ENCODE measurements around the gene COL24A1.

The COL24A1 gene

DNA sequence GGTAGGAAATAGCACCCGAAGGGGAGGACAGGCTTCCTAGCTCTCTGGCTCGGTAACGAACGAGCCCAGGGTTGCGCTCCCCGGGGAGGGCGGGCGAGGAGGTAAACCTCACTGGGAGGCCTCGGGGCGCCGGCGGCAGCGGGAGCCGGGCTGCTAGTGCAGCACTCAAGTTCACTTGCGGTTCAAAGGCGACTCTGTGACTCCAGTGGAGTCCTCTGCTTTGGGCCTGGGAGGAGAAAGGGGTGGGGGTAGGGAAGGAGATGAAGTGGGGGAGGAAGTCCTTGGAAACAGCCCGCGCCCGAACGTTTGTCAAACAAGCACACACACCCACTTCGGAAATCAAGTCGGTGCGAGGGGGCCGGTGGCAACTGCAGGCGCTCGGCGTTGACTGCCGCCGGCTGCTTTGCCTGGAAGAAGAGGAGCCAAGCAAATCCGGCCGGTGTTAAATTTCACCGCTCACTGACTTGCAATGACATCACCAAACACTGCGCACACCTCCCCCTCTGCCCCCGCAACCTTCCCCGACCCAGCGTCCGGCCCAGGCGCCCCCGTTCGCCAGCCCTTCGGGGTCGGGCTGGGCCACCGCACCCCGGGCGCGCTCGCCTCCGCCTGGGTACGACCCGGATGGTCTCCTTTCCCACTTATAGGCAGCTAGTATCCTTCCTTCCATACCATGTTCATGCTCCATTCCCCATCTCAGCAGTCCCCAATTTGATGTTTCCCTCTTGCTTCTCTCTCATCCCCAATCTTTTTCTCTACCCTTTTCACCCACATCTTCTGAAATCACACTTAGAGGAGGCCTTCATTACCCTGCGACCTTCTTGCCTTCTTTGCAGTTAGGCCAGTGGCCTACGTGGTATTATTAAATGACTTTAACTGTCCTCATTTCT lies at the start of gene COL24A1:
Gene COL24A1, minus strand, starts transcription at position 207 of the 890 bp plus-strand sequence. CDS start 376 bp downstream, outside the sequence.
- DNase-seq, result peak; percentile 44

DNA sequence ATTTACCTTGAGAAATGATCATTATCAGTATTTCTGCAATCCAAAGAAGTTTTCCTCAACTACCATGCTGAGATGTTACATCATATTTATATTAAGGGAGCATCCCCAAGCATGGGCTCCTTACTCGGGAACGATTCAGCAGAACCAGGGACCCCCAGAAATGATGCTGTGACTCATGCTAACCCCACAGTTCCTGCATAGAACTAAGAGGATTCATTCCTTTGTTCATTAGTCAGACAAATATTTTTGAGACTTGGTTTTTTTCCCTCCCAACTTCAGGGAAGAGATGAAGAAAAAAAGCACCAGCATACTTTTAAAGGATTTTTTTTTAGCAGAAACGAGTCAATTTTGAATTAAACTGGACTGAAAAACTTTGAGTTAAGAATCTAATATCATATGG lies 49.2 kb upstream of the COL24A1 start:
- DNase-seq, result no peak

DNA sequence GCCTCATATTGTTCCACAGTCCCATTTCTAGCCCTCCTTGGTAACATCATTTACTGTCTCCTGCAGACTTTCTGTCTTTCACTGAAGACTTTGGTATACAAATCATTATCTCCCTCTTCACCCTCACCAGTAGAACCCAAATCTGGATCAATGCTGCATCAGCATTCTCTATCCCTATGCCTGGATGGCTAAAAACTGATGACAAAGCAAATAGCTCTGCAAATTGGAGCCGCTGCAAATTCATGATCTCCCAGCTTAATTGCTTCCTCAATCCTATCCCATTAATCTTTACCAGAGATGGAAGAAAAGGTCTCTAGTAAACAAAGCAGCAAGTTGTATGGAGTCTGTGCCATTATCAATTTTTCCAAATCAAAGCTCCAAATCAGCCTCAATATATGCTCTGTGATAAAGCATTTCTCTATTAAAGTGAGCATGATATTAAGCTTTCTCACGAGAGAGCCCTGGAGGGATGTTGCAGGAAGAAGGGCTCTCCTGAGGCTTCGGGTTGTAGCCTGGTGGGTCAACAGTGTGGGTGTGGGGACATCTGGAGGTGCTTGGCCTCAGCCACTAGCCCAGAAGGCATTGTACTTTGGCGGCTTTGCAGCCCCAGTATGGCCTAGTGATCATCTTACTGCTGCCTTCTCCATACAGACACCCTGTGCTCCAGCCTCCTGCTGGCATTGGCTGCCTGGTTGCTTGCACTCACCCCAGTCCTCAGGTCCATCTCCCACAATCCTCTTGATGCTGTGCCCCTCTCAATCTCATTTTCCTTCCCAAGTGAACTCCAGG lies 46.2 kb upstream of the COL24A1 start:
- DNase-seq, result no peak

DNA sequence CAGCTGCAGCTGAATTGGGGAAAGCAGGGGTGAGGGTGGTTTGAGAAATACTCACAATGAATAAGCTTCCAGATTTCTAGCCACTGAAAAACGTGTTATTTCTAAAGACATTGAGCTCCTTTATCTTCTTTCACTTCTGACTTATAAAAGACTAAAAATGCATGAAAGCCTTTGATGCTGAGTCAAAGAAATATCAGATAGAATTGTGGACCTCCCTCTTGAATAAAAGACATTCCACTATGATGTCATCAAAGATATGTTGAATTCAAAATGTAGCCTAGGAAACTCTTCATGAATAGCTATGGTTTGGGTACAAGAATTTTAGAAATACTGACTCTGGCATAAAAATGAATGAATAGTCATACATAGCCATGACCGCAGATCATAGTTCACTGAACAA lies 44.7 kb upstream of the COL24A1 start:
- DNase-seq, result no peak

DNA sequence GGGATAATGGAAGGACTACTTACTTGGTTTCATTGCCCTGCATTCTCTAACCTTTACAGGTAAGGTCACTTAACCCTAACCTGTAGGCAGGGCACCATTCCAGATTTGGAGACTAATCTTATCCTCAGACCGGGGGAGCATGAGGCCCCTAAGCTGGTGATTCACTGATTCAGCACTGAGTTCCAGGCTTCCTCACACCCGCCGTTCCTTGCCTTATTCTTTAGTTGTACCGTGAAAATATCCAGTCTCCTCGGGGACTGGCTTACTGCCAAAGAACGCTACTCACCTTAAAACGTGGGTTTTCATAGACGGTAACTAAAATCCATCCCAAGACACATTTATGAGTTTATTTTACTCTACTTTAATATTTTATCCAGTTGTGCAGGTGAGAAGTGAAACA lies 44.3 kb upstream of the COL24A1 start:
- DNase-seq, result no peak

DNA sequence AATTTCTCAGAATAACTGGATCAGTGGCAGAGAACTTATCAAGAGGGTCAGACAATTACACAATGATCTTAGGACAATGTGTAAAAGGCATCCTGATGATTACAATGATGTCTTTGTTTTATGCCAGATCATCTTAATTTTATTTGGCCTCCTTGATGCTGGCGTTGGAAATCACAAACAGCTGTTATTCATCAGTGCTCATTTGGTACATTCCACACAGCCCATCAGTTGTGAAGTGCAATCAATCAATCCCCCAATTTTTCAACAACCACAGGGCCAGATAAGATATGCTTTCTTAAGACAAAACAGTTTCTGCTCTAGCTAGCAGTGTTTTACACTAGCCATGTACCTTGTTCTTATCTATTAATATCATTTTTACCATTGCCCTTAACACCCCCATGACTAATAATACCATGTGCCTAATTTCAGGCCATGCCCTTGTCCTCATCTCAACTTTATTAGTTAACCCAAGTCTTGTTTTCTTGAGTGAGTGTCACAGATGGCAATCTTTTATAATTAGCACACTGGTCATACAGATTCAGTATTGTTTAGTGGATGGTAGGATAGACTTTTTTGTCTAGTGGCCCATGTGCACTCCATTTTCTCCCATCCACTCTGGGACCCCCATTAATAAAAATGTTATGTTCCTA lies 40.8 kb upstream of the COL24A1 start:
- DNase-seq, result no peak

DNA sequence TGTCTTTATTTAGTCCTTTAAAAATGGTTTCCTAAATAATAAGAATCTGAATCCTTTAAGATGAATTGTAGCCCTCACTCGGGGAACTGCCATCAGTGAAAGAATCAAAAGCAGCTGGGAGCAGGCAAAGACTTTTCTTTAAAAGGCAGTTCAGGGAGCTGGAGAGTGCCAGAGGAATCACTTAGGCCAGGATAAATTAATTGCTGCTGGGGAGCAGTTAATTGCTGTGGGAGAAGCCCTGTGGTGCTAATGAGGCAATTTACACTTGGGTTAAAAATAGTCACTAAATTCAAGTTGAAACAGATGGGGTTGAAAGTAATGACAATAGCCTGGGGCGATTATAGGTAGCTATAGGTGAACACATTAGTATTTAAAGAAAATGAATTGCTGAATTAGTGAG lies 38.7 kb upstream of the COL24A1 start:
- no peak for DNase-seq

DNA sequence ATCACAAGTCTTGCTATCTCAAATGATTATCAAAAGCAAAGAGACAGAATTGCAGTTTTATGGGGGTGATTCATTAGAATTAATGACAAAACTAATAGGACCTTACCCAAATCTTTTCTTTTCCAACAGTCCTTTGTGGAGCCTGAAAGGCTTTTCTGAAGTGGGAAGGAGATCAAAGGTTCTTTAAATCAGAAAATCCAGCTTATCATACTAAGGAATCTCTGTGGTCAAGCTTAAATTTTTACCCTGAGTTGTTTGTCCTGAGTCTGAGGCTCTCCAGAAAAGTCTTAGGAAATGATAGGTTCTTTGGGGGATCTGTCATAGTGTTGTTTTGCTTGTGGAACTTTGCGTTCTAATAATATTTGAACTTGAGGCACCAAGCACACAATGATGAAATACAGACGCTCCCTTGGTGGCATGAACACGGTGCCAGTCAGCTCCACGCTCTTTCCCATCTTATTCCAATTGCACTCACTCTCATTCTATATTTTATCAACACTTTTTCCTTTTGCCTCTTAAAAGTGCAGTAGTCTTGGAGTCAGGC lies 38.0 kb upstream of the COL24A1 start:
- no peak for DNase-seq

DNA sequence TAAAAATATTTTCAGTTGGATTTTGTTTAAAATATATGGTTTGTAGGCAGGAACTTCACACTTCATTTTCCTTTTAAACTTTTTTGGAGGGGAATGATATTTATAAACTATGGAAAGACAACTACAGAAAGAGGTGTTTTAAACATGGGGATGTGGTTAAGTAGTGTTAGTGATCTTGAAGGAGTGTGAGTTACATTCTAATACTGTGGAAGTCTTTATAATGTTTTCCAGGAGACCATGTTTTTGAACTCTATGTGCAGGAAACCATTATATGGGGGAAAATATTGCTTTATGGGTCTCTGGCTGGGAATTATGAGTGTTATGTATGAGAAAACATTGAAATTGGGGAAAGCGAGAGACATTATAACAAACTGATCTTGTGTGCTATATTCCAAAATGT lies 35.8 kb upstream of the COL24A1 start:
- DNase-seq, result no peak

DNA sequence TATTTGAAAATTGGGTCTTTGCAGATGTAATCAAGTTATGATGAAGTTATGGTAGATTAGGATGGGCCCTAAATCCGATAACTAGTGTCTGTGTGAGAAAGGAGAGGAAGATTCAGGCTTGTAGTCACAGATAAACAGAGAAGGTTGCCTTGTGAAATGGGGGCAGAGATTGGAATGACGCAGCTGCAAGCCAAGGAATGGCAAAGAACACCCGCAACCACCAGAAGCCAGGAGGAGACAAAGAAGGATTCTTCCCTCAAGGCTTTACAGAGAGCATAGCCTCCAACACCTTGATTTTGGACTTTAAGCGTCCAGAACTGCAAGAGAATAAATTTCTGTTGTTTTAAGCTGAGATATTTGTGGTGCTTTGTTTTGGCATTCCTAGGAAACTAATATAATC lies 35.4 kb upstream of the COL24A1 start:
- no peak for DNase-seq

DNA sequence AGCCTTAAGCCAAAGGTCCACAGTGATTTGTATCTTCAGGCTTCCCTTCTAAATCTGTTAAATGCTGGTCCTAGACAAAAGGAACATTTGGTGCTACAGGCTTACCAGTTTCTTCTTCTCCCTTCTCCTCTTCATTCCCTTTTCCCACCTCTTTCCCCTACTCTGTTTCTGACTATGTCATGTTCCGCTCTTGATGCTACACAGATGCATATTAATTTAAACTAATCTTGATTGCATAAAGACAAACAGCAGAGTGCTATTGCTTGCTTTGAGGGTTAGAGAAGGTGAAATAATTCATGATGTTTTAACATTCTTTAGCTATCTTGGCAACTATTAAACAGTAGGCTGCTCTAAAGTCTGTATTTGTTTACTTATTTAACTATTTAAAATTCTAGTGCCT lies 34.3 kb upstream of the COL24A1 start:
- DNase-seq, result no peak

DNA sequence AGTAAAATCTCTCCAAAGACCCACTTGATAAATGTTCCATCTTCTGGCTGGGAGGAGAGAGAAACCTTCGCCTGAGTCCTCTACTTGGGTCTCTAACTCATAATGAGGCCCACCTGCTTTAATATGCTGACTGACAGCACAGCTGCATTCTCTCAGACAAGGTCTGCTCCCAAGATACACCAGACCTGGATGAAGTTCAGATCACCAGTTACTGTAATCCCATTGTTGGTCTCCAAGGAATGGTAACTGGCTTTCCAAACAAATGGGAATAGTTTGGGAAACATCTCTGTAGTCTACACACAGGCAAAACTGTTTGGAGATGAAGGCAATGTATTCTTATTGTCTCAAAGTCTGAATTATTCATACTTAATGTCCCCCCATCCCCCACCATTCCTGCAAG lies 27.9 kb upstream of the COL24A1 start:
- DNase-seq, result no peak

DNA sequence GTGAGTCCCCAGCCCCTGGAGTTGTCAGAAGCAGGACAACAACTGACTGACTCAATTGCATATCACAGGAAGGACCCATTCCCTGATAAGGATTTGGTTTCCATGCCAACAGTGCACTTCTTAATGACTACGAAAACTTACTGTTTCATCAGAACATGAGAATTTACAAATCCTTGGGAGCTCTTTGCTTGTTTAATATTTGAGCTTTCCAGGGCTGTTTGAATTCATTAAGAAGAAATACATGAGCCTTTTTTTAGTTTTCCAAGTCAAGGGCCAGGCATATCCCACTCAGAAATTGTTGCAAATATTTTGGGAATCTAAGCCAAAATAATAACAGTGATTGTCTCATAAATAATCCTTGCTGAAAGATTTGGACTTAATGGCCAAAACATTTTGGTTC lies 27.2 kb upstream of the COL24A1 start:
- peak; percentile 21 for DNase-seq

DNA sequence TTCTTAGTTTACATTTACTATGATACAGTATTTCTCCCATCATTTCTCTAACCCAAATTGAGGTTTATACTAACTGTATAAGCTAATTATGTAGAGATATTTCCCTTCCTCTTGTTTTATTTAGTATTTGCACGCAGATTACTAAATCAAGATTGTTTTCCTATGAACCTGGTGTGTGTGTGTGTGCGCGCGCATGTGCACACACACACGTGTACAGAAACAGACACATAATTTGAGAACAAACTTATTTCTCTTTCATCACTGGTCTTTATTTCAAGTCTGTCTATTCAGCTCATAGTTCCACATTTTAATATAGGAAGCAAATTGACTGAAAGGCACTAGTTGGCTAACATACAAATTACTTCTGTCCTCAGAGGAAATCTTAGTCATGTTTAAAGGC lies 19.7 kb upstream of the COL24A1 start:
- DNase-seq, result no peak

DNA sequence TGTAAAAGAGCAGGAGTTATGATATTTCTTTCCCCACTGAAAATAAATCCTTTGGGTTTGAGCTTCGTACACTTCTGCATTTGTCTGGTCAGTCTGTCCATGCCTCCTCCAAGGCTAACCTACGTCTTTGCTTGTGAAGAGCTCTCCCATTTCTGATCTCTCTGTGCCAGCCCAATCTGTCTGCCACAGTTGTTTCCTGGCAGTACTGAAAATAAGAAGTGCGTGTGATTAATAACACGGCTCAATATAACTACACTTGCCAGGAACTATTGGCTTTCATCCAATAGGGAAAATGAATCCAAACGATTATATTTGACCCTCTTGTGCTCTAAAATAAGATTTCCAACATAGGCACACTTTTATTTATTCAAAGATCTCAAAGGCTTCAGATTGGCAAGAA lies 19.2 kb upstream of the COL24A1 start:
- peak; percentile 23 for DNase-seq

DNA sequence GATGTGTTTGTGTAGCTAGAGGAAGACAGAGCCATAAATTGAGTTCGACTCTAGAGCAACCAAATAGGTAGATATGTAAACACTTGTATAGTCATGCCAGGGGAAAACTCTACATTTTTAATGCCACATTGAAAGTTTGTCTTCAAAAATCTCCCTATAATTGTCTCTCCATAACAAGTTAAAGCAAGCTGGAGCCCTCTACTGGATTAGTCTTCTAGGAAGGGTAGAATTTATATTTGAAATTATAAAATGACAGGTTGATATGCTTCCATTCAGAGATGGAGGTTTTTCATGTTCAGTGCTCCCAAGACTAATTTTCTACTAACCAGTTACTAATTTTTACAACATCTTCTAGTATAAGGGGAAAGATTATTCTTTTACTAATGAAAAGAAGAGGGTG lies 13.1 kb upstream of the COL24A1 start:
- DNase-seq, result peak; percentile 16

DNA sequence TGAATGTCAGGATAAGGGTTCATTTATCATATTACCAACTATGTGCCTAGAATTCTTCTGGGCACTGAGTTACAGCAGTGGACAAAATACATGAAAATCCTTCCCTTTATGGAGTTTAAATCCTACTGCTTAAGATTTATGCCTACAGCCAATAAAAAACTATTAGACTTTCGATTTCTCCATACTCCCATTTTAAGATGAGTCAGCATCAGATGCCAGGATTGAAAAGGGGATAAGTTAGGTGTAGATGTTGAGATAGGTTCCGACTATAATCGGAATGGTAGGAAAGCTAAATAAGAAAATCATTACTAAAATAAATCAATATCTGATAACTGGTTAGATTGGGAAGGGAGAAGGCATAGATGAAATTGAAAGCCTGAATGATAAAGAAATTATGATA lies 3.2 kb upstream of the COL24A1 start:
- no peak for DNase-seq

DNA sequence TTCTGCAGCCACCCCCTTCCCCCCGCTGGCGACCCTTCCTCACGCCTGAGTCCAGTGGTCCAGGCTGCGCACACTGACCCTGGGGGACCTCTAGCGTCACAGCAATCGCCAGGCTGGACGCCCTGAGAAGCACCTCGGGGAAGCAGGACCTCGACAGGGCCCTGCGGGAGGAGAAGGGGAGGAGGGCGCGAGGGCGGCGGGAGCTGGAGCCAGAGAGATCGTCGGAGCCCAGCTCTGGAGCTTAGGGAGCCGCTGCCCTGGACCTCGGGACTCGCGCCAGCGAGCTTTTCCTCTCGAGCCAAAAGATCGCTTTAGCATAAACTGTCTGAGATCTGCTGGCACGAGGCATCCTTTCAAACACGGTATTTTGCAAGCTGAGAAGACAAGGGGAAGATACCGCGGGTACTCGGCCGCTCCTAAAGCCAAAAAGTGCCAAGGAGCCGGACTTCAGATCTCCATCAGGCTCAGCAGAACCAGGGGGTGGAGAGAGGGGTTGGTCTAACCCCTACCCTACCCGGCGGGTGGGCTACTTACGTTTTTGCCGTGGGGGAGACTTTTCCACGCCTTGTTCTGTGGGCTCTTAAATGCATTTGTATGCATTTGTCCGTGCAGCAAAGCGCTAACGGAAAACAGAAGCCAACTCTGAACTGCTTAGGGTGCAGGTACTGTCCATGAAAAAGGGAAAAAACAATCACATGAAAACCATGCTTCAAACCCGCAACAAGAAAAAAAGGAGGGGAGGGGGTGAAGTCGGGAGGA lies 586 bp downstream of the COL24A1 start:
- peak; percentile 26 for DNase-seq

DNA sequence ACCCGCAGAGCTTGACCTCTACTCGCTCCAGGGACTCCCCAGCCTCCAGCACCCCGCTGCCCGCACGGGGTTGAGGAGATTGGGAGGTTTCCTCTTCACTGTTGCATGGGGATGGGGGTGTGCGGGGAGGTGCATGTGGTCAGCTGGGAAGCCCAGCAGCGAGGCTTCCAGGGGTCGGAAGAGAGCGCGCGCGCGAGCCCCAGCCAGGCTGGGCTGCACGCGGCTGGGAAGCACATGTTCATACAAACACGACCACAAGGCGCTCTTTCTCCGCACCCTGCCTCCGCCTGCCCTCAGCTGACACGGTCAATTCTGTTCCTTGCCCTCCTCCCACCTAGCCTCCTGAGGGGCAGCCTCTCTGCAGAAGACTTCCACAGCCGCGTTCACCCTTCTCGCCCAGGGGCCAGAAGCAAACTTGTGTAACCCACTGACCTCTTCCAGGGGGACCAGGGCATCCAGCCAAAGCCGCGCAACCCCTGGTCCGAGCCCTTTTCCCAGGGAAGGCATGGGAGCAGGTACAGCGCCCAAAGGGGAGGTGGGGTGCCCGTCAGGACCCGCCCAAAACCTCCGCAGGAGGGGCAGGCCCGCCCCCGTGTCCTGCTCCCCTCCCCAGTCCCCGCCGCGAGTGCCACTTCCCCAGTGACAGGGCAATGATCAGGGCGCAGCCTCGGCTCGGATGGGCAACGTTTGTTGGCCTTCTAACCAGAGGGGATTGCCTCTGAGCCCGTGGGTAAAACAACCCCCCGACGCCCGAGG lies 1.3 kb downstream of the COL24A1 start:
- peak; percentile 39 for DNase-seq

DNA sequence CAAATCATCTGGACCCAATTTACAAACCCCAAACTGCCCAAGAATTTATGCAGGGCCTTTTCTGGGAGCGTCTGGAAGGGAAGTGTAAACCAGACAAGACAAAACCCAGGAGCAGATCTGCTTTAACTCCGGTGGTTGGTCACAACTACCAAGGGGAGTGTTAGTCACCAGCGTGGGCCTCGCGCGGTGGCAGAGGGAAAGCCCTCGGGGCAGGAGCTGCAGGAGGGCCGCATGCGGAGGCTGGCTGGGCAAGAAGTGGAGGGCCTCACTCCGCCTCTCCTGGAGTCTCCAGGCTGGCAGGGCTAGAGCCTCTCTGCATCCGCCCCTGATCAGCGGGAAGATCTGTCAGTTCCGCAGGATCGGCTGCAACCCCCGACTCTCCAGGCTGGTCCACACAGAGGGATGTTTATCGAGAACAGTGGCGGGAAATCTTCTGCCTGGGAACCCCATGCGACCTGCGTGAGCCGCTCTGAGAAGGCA lies 2.0 kb downstream of the COL24A1 start:
- no peak for DNase-seq

DNA sequence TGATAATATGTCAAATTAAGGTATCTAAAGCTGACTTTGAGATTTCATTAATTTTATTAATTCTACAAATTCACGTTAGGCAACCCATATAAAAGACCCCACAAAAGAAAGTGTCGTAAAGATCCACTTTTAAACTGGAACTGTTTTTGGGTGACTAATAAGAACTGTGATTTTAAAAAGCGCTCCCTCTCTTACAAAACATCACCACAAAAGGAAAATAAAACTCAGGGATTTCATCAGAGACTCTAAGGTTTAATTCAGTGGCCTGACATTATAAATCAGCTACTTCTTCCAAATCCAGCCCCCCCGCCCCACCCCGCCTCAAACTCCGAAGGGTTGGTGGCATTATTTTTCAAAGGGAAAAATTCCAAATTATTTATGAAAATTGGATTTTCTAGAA lies 2.7 kb downstream of the COL24A1 start:
- DNase-seq, result no peak

DNA sequence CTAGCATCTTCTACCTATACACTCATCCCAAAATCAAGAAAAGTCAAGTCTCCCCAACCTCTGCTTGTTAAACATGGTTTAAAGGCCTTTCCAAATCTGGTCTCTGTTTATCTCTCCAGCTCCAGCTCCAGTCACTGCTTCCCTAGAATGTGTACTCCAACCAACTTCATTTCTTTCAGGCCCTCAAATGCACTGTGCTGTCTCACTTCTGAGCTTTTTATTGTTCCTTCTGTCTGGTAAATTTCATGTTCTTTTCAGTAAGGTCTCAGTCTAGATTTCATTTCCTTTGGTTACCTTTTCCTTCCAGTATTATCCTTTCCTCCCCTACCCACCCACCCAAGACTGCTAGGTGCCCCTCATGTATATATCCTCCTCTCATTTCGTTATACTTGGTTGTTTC lies 3.7 kb downstream of the COL24A1 start:
- DNase-seq, result no peak

Data from hematopoietic multipotent progenitor cell treated with erythropoietin and hydrocortisone succinate and interleukin-3 and kit ligand, for 6 days (in vitro differentiated cells).